ENCODE measurements around the gene POP7.

The POP7 gene

GRCh38 chr7:100679129-100679926 lies 26.6 kb upstream of the POP7 start:
- DNase-seq, result no peak

DNA sequence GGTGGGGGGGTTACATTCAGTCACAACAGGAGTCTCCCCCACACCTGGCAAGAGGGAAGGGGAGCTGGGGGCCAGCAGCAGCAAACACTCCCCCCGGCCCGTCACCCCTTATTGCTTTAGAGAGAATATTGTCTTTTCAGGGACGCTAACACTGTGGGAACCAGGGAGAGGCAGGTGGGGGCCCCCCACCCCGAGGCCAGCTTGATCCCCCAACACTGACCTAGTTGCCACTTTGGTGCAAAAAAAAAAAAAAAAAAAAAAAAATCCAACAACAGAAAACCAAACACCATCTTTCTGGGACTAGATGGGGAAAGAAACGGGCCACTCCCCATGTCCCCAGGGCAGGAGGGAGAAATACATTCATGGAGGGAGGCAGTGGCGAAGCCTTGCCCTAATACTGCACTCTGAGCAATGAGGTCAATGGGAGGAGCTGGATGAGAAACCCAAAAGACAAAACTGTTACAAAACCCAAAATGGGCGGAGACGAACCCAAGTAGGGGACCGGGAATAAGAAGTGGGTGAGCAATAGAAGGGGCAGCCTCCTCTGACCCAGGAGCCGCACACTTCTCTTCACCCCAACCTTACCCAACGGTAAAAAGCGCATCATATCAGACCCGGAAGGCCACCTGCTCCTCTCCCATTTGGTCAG lies 25.9 kb upstream of the POP7 start:
- DNase-seq, result no peak

DNA sequence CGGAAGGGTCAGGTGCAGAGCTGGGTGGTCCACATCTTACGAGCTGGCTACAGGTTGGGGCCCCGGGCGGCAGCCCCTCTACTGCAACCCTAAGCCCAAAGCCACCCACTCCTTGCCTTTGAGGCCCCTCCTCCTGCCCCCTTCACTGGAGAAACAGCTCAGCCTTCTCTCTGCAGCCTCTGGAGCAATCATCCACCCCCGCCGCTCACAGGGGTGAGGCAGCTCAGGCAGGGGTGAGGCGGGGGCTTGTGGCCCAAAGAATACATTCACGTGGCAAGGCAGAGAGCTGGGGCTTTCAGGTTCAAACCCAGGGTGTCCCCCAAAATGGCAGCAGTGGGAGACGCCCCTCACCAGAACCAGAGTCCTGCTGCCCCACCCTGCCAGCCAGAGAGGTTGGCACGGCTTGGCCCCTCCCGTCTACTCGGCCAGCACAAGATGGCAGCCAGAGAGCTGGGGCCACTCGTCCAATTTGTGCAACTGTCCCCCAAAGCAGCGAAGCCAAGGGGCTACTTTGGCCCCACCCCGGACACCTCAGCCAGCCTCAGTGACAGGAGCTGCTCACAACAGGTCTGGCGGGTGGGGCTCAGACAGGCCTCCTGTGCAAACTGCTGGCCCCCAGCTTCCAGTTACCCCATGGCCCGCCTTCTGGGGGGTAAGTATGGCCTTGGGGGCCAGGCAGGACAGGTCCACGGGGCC lies 25.2 kb upstream of the POP7 start:
- no peak for DNase-seq

DNA sequence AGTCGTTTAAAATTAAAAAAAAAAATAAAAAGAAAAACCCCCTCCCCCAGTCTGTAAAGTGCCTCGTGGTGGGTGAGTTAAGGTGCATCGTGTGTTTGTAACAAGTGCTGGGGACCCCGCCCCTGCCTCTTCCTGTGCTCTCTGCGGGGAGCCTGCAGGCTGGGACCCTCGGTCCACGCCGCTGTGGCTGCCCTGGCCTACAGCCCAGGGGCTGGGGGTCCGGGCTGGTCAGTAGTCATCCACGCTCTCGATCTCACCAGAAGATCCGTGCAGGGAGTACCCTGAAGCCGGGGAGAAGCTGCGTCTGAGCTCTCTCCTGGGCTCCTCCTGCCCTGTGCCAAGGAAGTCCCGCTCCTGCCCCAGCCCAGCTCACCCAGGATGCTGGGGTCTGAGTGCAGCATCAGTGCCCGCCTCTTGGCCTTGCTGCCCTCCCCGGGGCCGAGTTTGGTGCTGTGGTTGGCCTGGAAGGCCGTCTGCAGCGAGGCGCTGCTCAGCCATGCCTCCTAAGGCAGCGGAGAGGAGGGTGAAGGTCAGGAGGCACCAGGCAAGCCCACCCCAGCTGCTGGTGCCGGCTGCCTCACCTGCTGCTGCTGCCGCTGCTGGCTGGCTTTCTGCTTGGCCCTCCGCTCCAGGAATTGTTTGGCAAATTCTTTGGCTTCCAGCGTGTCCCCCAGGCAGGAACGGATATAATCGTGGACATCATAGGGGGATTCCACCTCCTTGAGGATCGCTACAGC lies 24.3 kb upstream of the POP7 start:
- no peak for DNase-seq

- no peak for DNase-seq
Measured at GRCh38 chr7:100682228-100682741, 23.6 kb upstream of the POP7 start.

DNA sequence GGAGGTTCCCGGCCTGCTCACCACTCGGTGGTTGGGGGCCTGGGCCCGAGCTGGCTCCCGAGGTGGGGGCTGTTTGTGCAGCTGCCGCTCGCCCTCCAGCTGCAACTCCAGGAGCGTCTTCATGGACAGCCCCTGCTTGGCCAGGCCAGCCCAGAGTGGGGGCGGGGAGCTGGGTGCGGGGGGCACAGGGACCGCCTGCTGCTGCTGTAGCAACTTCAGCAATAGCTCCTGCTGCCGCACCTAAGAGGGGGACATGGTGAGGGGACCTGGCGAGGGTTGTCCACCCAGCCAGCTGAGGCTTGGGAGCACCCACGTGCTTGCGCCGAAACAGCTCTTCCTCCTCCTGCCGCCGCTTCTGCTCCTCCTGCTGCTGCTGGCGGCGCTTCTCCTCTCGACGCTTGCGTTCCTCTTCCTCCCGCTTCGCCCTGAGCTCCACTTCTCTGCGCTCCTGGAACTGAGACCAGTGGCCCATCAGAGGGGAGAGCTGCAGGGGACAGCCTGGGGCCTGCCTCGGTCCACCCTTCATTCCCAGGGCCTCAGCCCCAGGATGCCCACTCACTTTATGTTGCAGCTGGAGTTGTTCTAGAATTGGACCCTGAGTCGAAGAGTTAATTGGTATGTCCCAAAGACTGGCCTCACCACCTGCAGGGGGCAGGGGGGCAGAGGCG lies 22.8 kb upstream of the POP7 start:
- no peak for DNase-seq

GRCh38 chr7:100683659-100684533 lies 22.0 kb upstream of the POP7 start:
- no peak for DNase-seq

GRCh38 chr7:100684534-100685042 lies 21.3 kb upstream of the POP7 start:
- no peak for DNase-seq

GRCh38 chr7:100685049-100685605 lies 20.8 kb upstream of the POP7 start:
- no peak for DNase-seq

DNA sequence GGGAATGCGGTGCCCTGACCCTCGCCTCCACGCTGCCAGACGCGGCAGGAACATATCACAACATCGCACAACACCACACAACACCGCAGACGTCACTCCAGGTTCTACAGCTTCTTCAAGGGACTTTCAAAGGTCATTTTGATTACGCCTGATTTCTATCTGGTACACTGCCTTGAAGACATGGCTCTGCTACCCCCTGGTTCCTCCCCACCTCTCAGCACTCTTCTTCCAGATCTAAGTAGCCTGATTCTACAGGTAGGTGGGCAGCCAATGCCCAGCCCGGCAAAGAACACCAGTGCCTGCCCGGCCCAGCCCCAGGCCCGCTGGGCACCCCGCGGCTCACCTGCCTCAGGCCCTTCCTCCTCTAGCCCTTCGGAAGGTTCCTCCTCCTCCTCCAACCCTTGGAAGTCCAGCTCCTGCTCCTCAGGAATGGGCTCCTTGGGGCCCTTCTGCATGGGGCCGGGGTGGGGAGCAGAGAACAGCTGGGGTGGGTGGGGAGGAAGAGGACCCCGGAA lies 20.2 kb upstream of the POP7 start:
- DNase-seq, result no peak

- DNase-seq, result no peak
Measured at GRCh38 chr7:100686201-100686821, 19.6 kb upstream of the POP7 start.

DNA sequence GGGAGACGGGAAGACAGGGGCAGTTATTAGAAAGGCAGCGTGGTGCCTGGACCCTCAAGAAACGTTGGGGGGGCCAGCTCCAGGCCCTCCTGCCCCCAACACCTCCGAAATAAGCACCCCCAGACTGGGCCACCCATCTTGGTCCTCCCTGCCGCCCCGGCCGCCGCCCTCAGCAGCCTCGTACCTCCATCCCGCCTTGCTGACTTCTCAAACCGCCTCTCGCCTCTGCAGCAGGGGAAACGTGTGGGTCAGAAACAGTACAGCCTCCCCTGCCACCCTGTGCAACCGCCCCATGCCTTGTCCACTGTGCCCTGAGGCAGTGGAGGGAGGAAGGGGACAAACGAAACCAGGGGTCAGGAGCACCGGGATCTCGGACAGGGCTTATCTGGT lies 19.1 kb upstream of the POP7 start:
- no peak for DNase-seq

DNA sequence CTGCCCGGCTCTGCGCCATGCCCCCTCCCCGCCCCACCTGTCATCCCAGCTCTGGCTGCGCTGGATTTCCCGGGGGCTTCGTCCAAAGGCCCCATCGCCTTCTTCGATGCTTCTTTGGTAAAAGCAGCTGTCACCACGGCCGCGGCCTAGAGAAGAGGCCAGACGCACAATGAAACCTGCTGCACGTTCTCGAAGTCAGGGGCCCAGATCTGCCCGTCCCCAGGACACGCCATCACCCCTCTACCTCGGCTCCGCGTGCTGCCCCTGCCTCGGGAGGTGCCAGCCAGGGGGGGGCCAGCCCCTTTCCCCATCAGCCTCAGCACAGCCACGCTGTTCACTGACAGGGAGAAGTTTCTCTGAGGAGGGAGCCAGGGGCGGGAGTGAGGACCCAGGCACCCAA lies 18.7 kb upstream of the POP7 start:
- no peak for DNase-seq

- no peak for DNase-seq
Measured at GRCh38 chr7:100687751-100688300, 18.1 kb upstream of the POP7 start.

GRCh38 chr7:100688326-100688860 lies 17.5 kb upstream of the POP7 start:
- DNase-seq, result no peak

GRCh38 chr7:100689230-100690135 lies 16.4 kb upstream of the POP7 start:
- DNase-seq, result no peak

DNA sequence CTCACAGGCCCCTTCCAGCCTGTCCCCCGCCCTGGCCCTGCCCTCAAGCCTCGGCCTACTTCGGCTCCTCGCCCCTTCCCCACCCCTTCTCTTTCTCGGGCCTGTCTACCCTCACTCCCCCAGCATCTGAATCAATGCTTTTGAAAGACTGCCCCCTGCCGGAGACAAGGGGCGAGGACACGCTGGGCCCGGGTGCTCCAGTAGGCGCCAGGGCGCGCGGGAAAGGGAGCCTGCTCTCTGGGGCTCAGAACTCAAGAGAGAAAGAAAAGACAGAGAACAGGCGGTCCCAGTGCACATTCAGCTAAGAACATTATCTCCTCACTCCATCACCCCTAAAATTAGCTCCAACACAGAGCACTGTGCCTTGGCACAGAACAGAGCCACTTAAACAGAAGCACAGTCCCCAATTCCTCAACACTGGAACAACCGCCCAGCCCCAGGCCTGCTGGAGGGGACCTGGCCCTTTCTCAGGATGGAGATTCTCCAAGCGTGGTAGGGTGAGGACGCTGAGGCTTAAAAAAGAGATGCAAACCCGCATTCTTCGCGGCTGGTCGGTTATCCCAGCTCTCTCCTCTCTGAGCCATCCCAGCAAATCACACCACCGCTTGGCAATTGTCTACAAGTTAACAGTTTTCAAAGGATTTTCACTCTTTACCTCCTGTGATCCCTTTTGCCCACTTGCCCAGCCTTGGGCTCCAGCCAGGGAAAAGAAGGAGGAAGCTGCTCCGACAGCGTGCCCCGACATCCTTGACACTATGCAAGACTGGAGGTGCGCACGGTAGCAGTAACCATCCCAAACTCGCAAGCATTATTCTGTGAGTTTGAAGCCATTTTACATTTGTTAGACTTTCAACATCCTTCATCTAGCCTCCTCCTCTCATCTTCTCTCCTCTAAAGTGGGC lies 14.0 kb upstream of the POP7 start:
- peak; percentile 69 for DNase-seq

Data from effector CD8-positive, alpha-beta T cell (primary cell).